Measurements from ENCODE around the gene KCNK7. TPM values are rescaled to one million over a fixed set of nuclear protein-coding genes. Genes with fewer than 3 reads are reported as not detected.

The KCNK7 gene
- total and polyA plus RNA-seq, 2 donors (not counting 3 experiments of a cell fraction or from before 2014, with no cell fraction given): 0.17 to 0.60 TPM

- Histone ChIP-seq H3K27me3 (ENCODE audit: control insufficient read depth in 2 of 2, insufficient read depth in 2 of 2, low read length in 2 of 2) (no peaks in the 10 kb centered on the region), H3K4me1 (ENCODE audit: control insufficient read depth, extremely low read depth, insufficient read depth, low read length) (peaks cover 7% of the 10 kb centered on the region), H3K9ac (replicated peaks; ENCODE audit: extremely low read depth, insufficient read depth, low read length) (no peak overlapping the region), H3K36me3 (ENCODE audit: control insufficient read depth in 2 of 2, extremely low read depth in 1 of 2, insufficient read depth in 2 of 2, low read length in 2 of 2) (peaks cover 8 to 14% of the 10 kb centered on the region in 2 experiments), H3K4me3 (replicated peaks in 1 of 3; ENCODE audit: insufficient read depth in 1 of 3, low read depth in 1 of 3, low read length in 3 of 3) (no peak overlapping the region), H3K79me2 (ENCODE audit: control insufficient read depth, insufficient read depth, low read length) (no peaks in the 10 kb centered on the region), H2AFZ (ENCODE audit: low read depth, low read length) (no peak overlapping the region), H3K9me1 (replicated peaks; ENCODE audit: control insufficient read depth, extremely low read depth, insufficient read depth, low read length) (no peaks in the 10 kb centered on the region), H3K27ac (ENCODE audit: insufficient read depth, low read depth, low read length) (no peak overlapping the region), H4K20me1 (replicated peaks; ENCODE audit: control insufficient read depth, extremely low read depth, insufficient read depth, low read length) (no peaks in the 10 kb centered on the region), H3K4me2 (ENCODE audit: insufficient read depth, low read length) (no peak overlapping the region), H3K9me3 (replicated peaks; ENCODE audit: control insufficient read depth, insufficient read depth, low read length) (no peaks in the 10 kb centered on the region)
- FAIRE-seq: peak; percentile 76
- peak; percentile 34 for DNase-seq (ENCODE audit: low read depth, low spot score)
- dilution Hi-C loops (cut with MboI; ENCODE audit: extremely low pct_ligation_motif_present, low sequenced_read_pairs): no loop called here
- ChIA-PET CTCF (interaction anchor here (0.6 to 12.2 kb wide), 19 partner anchors 9 to 226 kb away, joined by 3 to 206 read pairs (median 5); partner anchors contain the start of genes EHBP1L1, FAM89B, MAP3K11 and PCNX3), POLR2A (interaction anchor here (0.5 to 1.3 kb wide), 2 partner anchors 17 to 224 kb away, joined by 3 read pairs; no protein-coding TSS in a partner anchor)
- intact Hi-C loops (cut with micrococcal nuclease): loop anchor here (1.0 to 5.0 kb wide), 2 partner anchors 14 to 226 kb away; no protein-coding TSS in a partner anchor
- no TSS peak for BruUV-seq (replicated peaks)
- TF ChIP-seq CTCF (IDR thresholded peaks at IDR 0.05; ENCODE audit: extremely low read depth in 1 of 2, insufficient read depth in 1 of 2, low read depth in 1 of 2, low read length in 2 of 2): peak; percentile 61 to 76
- no peak for TF ChIP-seq POLR2AphosphoS5 (IDR thresholded peaks at IDR 0.05; ENCODE audit: insufficient read depth, low read depth, low read length)
These were observed 1.8 kb downstream of the KCNK7 start for GRCh38 chr11:65593518-65594414.

Measured in endothelial cell of umbilical vein (primary cell).